Psoas muscle (tissue), 8 donors: ENCODE data around the gene H3-3A. TPM values are rescaled to one million over a fixed set of nuclear protein-coding genes. Genes with fewer than 3 reads are reported as not detected.

ENCODE experiments used
- ATAC-seq, 4 donors: fragments of 200-7000 bp; cut with Tn5 transposase; one replicate each; pipeline ENCODE4 v1.9.1; 2020; ENCODE audit warnings: moderate library complexity in 3 of 4, mild to moderate bottlenecking in 2 of 4
- DNase-seq, 2 donors: peaks; one replicate each; pipeline ENCODE4 v3.0.0-alpha.2; 2020
- H3K27ac ChIP-seq: fragments of 200-600 bp; one replicate; pipeline ENCODE4 v1.8.0; 2022
- H3K27me3 ChIP-seq, 3 donors: fragments of 200-600 bp in 1 of 3; one replicate each; pipeline versions ENCODE4 v1.6.1 to v1.8.0; 2013 to 2022; ENCODE audit warnings: low read length in 2 of 3, mild to moderate bottlenecking in 2 of 3, moderate library complexity in 1 of 3; ENCODE audit not compliant: insufficient read depth in 3 of 3
- H3K36me3 ChIP-seq, 2 donors: fragments of 200-600 bp in 1 of 2; one replicate each; pipeline versions ENCODE4 v1.6.1 to v1.8.0; 2013 to 2022; ENCODE audit warnings: low read depth in 1 of 2, mild to moderate bottlenecking in 1 of 2, moderate library complexity in 1 of 2; ENCODE audit not compliant: insufficient read depth in 1 of 2
- H3K4me1 ChIP-seq: fragments of 200-600 bp; one replicate; pipeline ENCODE4 v1.8.0; 2022
- H3K4me3 ChIP-seq: fragments of 200-600 bp; one replicate; pipeline ENCODE4 v1.8.0; 2022; ENCODE audit warnings: mild to moderate bottlenecking
- H3K9me3 ChIP-seq: fragments of 200-600 bp; one replicate; pipeline ENCODE4 v1.8.0; 2022
- CTCF ChIP-seq: fragments of 200-600 bp; IDR thresholded peaks from one replicate; pipeline ENCODE4 v1.8.0; 2022; ENCODE audit warnings: antibody characterized with exemption
- WGBS, 3 donors: extraction: QIAGEN DNeasy Blood & Tissue Kit; methylation state at CpG; one replicate each; pipeline versions ENCODE4 v1.1.6 to v1.1.7; 2013; 5-methylcytosine and 5-hydroxymethylcytosine counted together
- intact Hi-C, 2 donors: fragments of 100-400 bp; cut with DNase I; formaldehyde crosslinking; loops; one replicate each; pipeline versions ENCODE4 v1.11.0 to v1.14.2; 2022
- polyA plus RNA-seq, 3 donors: library from polyadenylated mRNA; stranded (reverse); fragments of 200-250 nt; gene quantifications; one replicate each; pipeline ENCODE4 v1.2.3, GENCODE V29; 2013
- total RNA-seq, 4 donors: library from RNA; stranded (reverse); fragmentation: NEBNext Ultra II Directional in 2 of 4; extraction: Animal tissue kit (Norgen Biotek cat#: 25700) in 2 of 4; gene quantifications; one replicate each; pipeline versions ENCODE4 v1.2.1 to v1.2.4, GENCODE V29; 2021 to 2023
- donor health status: healthy with polysubstance abuse.
- donor health status: DM: no; HTN: no; CAD: no; lungs with moderate emphysema.
- donor health status: Bipolar disorder and iron deficiency.
- donor health status: healthy.
- donor health status: DM: yes; HTN: yes; CAD: no.
- donor health status: DM: no; HTN: no; CAD: no.
- donor health status: DM: no; HTN: no; CAD: no.
- donor health status: DM: yes; HTN: yes; CAD: no.

Gene H3-3A
- total and polyA plus RNA-seq, 7 donors, result 187 to 284 (median 210) TPM

- H3K4me3 ChIP-seq, result no peak overlapping the region
- no peaks in the 10 kb centered on the region for H3K4me1 ChIP-seq
- ATAC-seq, result no peak
- H3K9me3 ChIP-seq, result no peaks in the 10 kb centered on the region
- no peak for TF ChIP-seq CTCF
- intact Hi-C loops, result no loop called here
- H3K36me3 ChIP-seq, result no peaks in the 10 kb centered on the region
- DNase-seq, result no peak
- H3K27ac ChIP-seq, result no peak overlapping the region
- WGBS, 3 donors, result 31 to 67% (median 48%) methylated on average over 2 of the region's 2 CpGs
- H3K27me3 ChIP-seq, result no peaks in the 10 kb centered on the region
These were observed 40.7 kb upstream of the H3-3A start for GRCh38 chr1:226021801-226022200.

- H3K36me3 ChIP-seq, result no peaks in the 10 kb centered on the region
- no peak overlapping the region for H3K27ac ChIP-seq
- TF ChIP-seq CTCF, result no peak
- H3K4me3 ChIP-seq, result no peak overlapping the region
- 82 to 89% (median 83%) methylated on average over 5 of the region's 5 CpGs for WGBS, 3 donors
- H3K4me1 ChIP-seq, result no peaks in the 10 kb centered on the region
- intact Hi-C loops, result no loop called here
- H3K9me3 ChIP-seq, result no peaks in the 10 kb centered on the region
- no peaks in the 10 kb centered on the region for H3K27me3 ChIP-seq
- no peak for ATAC-seq
- DNase-seq, result no peak
These were observed 38.8 kb upstream of the H3-3A start for GRCh38 chr1:226023735-226024134.

- DNase-seq, result no peak
- intact Hi-C loops, result no loop called here
- Histone ChIP-seq H3K9me3 (no peaks in the 10 kb centered on the region), H3K36me3 (no peaks in the 10 kb centered on the region), H3K27me3 (no peaks in the 10 kb centered on the region), H3K27ac (no peak overlapping the region), H3K4me3 (no peak overlapping the region), H3K4me1 (no peaks in the 10 kb centered on the region)
- ATAC-seq, result no peak
- no peak for TF ChIP-seq CTCF
- WGBS, 3 donors, result 37 to 55% (median 39%) methylated on average over 2 of the region's 2 CpGs
These were observed 35.7 kb upstream of the H3-3A start for GRCh38 chr1:226026833-226027232.

- no peak overlapping the region for H3K4me3 ChIP-seq
- ATAC-seq, result no peak
- DNase-seq, result no peak
- H3K9me3 ChIP-seq, result no peaks in the 10 kb centered on the region
- no peaks in the 10 kb centered on the region for H3K4me1 ChIP-seq
- 85 to 90% (median 86%) methylated on average over 5 of the region's 5 CpGs for WGBS, 3 donors
- H3K27me3 ChIP-seq, result no peaks in the 10 kb centered on the region
- no peaks in the 10 kb centered on the region for H3K36me3 ChIP-seq
- TF ChIP-seq CTCF, result no peak
- intact Hi-C loops, result no loop called here
- no peak overlapping the region for H3K27ac ChIP-seq
These were observed 34.8 kb upstream of the H3-3A start for GRCh38 chr1:226027538-226028217.

- Histone ChIP-seq H3K4me3 (no peak overlapping the region), H3K4me1 (no peaks in the 10 kb centered on the region), H3K27me3 (no peaks in the 10 kb centered on the region), H3K9me3 (no peaks in the 10 kb centered on the region), H3K36me3 (no peaks in the 10 kb centered on the region), H3K27ac (no peak overlapping the region)
- ATAC-seq (no peak), DNase-seq (no peak)
- no peak for TF ChIP-seq CTCF
- 88 to 91% (median 89%) methylated on average over 7 of the region's 7 CpGs for WGBS, 3 donors
- intact Hi-C loops, result no loop called here
These were observed 33.4 kb upstream of the H3-3A start for GRCh38 chr1:226029093-226029496.
